SH-SY5Y (cell line): ENCODE results near the gene HS6ST1.

ENCODE experiments used
- GATA2 ChIP-seq: IDR thresholded peaks from 2 replicates; pipeline ENCODE4 v1.6.1; 2011; ENCODE audit warnings: mild to moderate bottlenecking, low read depth, low read length
- GATA3 ChIP-seq: IDR thresholded peaks from 2 replicates; pipeline ENCODE4 v1.6.1; 2011; ENCODE audit warnings: low read depth, mild to moderate bottlenecking, low read length, moderate library complexity

DNA sequence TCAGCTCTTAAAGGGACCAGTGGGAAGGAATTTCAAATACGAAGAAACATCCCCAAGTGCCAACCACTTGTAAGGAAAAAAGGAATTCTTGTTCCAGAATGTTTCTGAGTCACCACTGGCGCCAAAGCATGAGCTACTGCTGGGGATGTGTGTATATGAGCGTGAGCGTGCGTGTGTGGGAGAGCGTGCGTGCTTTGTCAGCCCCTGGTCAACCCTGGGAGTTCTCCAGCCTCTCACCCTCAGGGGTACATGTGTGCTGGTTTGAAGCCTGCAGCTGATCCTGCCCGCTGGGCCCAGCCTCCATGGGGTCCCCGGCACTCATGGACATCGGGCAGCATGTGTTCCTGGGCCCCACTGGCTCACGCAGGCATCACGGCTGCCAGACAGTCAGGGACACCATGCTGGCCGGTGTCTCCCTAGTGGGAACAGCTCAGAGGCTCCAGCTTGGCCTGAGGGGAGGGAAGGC, 17.1 kb downstream of the HS6ST1 start:
- TF ChIP-seq GATA3 (no peak), GATA2 (no peak)
